Fibroblast of pulmonary artery (primary cell): ENCODE data around the gene PXN.

ENCODE experiments used
- DNase-seq: peaks from one replicate; pipeline ENCODE4 v3.0.0-alpha.2; 2010; ENCODE audit warnings: low read depth
- H3K4me3 ChIP-seq: replicated peaks from 2 replicates; pipeline ENCODE4 v1.5.1; 2011; ENCODE audit warnings: low read depth, mild to moderate bottlenecking, control low read depth, low read length, moderate library complexity
- CTCF ChIP-seq: IDR thresholded peaks from 2 replicates; pipeline ENCODE4 v1.5.1; 2011; ENCODE audit warnings: mild to moderate bottlenecking, control low read depth, low read length, inconsistent platforms; ENCODE audit errors: missing control alignments

The PXN gene

GRCh38 chr12:120161852-120162251 is 103.7 kb downstream of the PXN start:
- no peak for TF ChIP-seq CTCF
- no peak for DNase-seq
- H3K4me3 ChIP-seq, result no peak overlapping the region
